Erythroblast (primary cell): ENCODE data around the gene ADAMTS4.

Experiments used
- GATA1 ChIP-seq: IDR thresholded peaks from 2 replicates; pipeline ENCODE4 v1.6.1; 2011; ENCODE audit warnings: low read depth, mild to moderate bottlenecking, control low read depth, low read length, moderate library complexity
- POLR2A ChIP-seq: IDR thresholded peaks from 2 replicates; pipeline ENCODE4 v1.6.1; 2011; ENCODE audit warnings: mild to moderate bottlenecking, low read length

DNA sequence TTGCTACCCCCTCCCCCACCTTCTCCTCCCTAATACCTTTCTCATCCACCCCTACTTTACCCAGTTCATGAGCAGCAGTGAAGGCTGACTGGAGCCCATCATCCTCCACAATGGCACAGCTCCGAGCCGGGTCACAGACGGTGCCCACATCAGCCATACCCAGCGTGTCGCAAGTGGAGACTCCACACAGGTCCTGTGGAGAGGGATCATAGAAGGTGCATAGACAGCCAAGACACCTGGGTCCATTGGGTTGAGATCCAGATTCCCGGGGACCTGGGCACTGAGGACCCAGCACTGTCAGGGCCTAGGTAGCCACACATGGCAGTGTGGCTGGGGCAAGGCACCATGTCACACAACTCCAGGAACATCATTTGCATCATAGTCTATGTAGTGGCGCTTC, 2.7 kb downstream of the ADAMTS4 start:
- TF ChIP-seq POLR2A (no peak), GATA1 (no peak)
